ENCODE data around the gene FFAR4.

The FFAR4 gene

DNA sequence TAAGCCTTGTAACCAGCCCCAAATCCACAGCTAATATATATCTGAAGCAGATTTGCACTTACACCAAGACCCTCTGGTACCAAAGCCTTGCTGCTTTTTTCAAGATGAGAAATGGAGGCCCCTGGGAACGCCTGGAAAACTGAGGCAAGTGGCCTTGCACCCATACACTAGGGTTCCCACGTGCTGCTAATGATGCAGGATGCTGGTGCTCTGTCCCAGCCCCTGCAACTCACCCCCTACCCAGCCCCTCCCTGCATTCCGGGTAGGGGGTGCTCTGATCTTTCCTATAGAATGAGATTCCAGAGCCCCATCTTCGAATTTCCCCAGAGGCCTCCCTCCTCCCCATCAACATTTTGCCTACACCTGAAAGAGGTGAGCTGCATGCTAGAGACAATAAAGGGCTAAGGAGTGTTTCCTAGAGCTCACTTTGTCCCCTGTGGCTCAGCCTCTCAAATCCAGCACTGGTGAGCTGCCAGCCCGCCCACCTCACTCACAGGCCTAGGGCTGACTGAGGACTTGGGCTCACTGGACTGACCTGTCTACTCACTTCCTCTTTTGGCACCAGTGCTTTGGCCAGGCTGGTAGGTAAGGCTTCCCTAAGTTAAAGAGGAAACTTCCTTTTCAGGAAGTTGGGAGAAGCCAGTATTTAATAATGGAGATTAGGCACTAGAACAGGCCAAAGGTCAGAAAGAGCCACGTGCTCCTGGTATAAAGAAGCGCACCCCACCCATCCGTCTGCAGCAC lies 24.8 kb downstream of the FFAR4 start:
- H3K4me3 ChIP-seq (ENCODE audit: control insufficient read depth, low read depth, low read length), result no peak overlapping the region
- DNase-seq (ENCODE audit: low read depth), result no peak
- TF ChIP-seq, protein P1, sequence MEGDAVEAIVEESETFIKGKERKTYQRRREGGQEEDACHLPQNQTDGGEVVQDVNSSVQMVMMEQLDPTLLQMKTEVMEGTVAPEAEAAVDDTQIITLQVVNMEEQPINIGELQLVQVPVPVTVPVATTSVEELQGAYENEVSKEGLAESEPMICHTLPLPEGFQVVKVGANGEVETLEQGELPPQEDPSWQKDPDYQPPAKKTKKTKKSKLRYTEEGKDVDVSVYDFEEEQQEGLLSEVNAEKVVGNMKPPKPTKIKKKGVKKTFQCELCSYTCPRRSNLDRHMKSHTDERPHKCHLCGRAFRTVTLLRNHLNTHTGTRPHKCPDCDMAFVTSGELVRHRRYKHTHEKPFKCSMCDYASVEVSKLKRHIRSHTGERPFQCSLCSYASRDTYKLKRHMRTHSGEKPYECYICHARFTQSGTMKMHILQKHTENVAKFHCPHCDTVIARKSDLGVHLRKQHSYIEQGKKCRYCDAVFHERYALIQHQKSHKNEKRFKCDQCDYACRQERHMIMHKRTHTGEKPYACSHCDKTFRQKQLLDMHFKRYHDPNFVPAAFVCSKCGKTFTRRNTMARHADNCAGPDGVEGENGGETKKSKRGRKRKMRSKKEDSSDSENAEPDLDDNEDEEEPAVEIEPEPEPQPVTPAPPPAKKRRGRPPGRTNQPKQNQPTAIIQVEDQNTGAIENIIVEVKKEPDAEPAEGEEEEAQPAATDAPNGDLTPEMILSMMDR (conservative IDR thresholded peaks at IDR 0.05; ENCODE audit: control insufficient read depth, insufficient read depth, low read depth, low read length), result no peak

DNA sequence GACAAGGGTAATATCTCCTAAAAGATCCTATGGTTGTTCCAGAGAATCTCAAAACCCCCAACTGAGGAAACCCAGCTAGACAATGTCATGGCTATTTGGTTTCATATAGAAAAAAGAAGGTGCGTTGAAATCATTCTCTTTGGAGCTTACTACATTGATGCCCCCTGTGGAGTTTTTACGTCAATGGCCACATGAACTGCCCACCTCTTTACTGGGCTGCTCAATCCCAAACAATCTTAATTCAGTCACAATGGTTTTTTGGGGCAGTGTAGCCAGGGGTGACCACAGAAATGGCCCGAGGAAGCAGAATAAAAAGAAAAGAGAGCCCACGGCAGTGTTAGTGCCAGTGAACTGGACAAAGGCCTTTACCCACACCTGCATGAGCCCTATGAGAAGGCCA lies 26.8 kb downstream of the FFAR4 start:
- TF ChIP-seq, protein P1 (conservative IDR thresholded peaks at IDR 0.05; ENCODE audit: control insufficient read depth, insufficient read depth, low read depth, low read length), result no peak
- no peak for DNase-seq (ENCODE audit: low read depth)
- no peak overlapping the region for H3K4me3 ChIP-seq (ENCODE audit: control insufficient read depth, low read depth, low read length)

DNA sequence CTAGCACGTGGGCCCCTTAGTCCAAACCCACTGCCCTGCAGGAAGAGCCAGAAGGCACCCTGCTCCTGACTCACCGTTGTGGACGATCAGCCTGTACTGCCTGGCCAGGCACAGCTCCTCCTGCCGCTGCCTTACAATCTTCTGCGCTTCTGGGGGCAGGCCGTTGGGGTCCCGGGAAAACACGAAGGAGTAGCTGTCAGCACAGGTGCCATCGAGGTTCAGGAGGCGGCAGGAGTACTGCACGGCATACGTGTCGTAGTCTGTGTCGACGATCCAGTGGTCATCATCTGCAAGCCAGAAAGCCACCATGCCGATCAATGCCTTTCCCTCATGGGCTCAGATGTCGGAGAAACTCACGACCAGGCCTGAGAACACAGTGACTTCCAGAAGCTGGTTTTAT lies 27.3 kb downstream of the FFAR4 start:
- H3K4me3 ChIP-seq (ENCODE audit: control insufficient read depth, low read depth, low read length), result no peak overlapping the region
- TF ChIP-seq, protein P1 (conservative IDR thresholded peaks at IDR 0.05; ENCODE audit: control insufficient read depth, insufficient read depth, low read depth, low read length), result no peak
- DNase-seq (ENCODE audit: low read depth), result no peak

DNA sequence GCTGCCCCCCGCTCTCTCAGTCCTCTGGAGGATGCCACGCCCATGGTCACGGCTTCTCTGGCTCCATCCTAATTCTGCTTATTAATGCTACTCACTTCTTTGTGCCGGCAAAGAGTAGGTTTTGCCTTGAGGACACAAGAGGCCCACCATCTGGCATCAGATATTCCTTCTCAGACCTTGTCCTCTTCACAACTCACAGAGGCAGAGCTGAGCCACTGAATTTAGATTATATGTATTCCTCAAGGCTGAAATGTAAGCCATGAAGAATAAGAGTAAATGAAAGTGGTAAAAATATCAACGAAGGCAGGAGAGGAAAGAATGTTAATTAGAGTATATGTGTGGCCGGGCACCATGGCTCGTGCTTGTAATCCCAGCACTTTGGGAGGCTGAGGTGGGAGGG lies 28.1 kb downstream of the FFAR4 start:
- TF ChIP-seq, protein P1 (conservative IDR thresholded peaks at IDR 0.05; ENCODE audit: control insufficient read depth, insufficient read depth, low read depth, low read length), result no peak
- no peak overlapping the region for H3K4me3 ChIP-seq (ENCODE audit: control insufficient read depth, low read depth, low read length)
- DNase-seq (ENCODE audit: low read depth), result no peak

DNA sequence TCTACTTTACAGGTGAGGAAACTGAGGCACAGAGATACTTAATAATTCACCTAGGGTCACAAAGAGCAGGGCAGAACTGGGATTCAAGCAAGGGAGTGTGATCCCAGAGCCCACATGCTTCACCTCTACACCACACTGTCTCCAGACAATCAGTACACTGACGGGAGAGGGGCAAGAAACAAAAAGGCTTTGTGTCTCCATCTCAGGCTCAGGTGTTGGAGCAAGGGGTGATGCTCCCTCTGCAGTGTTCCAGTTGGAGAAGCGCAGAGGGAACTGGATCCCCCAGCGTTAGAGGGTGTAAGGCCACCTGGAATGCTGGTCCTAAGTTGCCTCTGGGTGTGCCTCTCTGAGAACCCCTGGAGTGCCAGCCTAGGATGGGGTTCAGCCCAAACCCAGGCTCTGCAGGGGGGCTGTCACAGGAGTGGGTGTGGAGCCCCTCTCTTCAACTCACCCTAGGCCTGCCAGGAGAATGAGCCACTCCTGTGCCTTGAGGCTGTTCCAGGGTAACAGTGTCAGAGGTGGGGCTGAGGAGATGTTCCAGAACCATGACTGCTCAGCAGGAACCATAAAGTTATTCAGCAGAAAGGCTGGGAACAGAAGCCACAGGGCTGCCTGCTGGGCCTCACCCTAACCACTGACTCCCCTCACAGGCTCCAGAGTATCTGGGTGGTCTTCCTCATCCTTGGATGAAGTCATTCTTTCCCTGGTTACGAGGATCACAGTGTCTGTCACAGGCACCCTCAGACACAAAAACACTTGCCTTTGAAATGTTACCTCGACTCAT lies 29.1 kb downstream of the FFAR4 start:
- no peak overlapping the region for H3K4me3 ChIP-seq (ENCODE audit: control insufficient read depth, low read depth, low read length)
- no peak for DNase-seq (ENCODE audit: low read depth)
- TF ChIP-seq, protein P1 (conservative IDR thresholded peaks at IDR 0.05; ENCODE audit: control insufficient read depth, insufficient read depth, low read depth, low read length), result no peak

DNA sequence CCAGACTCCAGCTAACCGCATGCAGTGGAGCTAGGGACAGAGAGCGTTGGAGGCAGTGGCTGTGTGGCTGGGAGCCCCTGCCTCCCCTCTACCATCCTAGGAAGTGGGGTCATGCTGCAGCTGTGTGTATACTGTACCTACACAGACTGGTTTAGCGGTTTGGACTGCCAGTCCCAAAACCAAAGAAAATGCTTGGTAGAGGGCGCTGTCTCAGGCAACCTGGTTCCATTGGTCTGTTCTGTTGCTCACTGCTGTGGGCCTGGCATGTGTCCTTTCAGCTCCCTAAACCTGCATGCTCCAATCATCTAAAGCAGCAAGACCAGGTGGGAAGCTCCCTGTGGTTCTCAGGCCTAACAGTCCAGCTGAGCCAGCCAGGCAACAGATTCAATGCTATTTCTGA lies 30.1 kb downstream of the FFAR4 start:
- TF ChIP-seq, protein P1 (conservative IDR thresholded peaks at IDR 0.05; ENCODE audit: control insufficient read depth, insufficient read depth, low read depth, low read length), result no peak
- H3K4me3 ChIP-seq (ENCODE audit: control insufficient read depth, low read depth, low read length), result no peak overlapping the region
- no peak for DNase-seq (ENCODE audit: low read depth)
